HCT116 (cell line): ENCODE results near the gene DLG4. TPM values are rescaled to one million over a fixed set of nuclear protein-coding genes. Genes with fewer than 3 reads are reported as not detected.
A peak's percentile ranks its signal among the peaks of the same experiment; 100 is the strongest.

ENCODE experiments used
- ATAC-seq: fragments of 200-7000 bp; cut with Tn5 transposase; 2 replicates; pipeline ENCODE4 v1.9.1; 2020; ENCODE audit warnings: mild to moderate bottlenecking, moderate library complexity
- BruUV-seq: library from RNA; stranded (reverse); fragments of 400-500 nt; replicated peaks from 2 replicates; lab custom pipeline; 2021; lab: Mats Ljungman, UMichigan
- CTCF ChIA-PET: fragments of 300-600 bp; sonication (Branson Sonifier 250); formaldehyde crosslinking; loops from one replicate; lab custom pipeline; 2021; ENCODE audit warnings: antibody characterized with exemption; lab: Charles Lee
- POLR2A ChIA-PET: fragments of 300-600, 350-600 bp; sonication (Branson Sonifier 250); formaldehyde crosslinking; loops from one replicate; lab custom pipeline; 2021; ENCODE audit warnings: antibody characterized with exemption; lab: Charles Lee
- RAD21 ChIA-PET, 2 experiments: fragments of 300-600 bp; sonication (Branson Sonifier 250); formaldehyde crosslinking; loops; one replicate each; lab custom pipeline; 2023; ENCODE audit warnings: low total read pairs in 2 of 2; ENCODE audit not compliant: uncharacterized antibody in 2 of 2, unreplicated experiment in 2 of 2, low non-redundant PET in 1 of 2; lab: Charles Lee
- DNase-seq: peaks from one replicate; pipeline ENCODE4 v3.0.0-alpha.2; 2010; ENCODE audit warnings: low read depth, low spot score
- H2AFZ ChIP-seq: fragments of 200-600 bp; shearing (Covaris generic), sonication (generic); 2 replicates; pipeline ENCODE4 v1.6.1; 2017; ENCODE audit warnings: low read depth, mixed run types, mixed read lengths, antibody characterized with exemption, low read length; ENCODE audit not compliant: poor library complexity, severe bottlenecking
- H3K27ac ChIP-seq: 2 replicates; pipeline ENCODE4 v1.5.1; 2012; ENCODE audit warnings: low read depth, low read length
- H3K27me3 ChIP-seq: fragments of 200-600 bp; sonication (generic); 2 replicates; pipeline ENCODE4 v1.6.1; 2016; ENCODE audit warnings: mixed run types, low read length, mixed read lengths; ENCODE audit not compliant: insufficient read depth
- H3K36me3 ChIP-seq, 2 experiments: fragments of 200-500 bp in 1 of 2; fragments of 200-600 bp in 1 of 2; sonication (Bioruptor generic) in 1 of 2; sonication (generic) in 1 of 2; 2 replicates each; pipeline versions ENCODE4 v1.5.1 to v1.6.1; 2014 to 2016; ENCODE audit warnings: low read length in 2 of 2, inconsistent platforms in 1 of 2, mixed read lengths in 1 of 2, mixed run types in 1 of 2; ENCODE audit not compliant: insufficient read depth in 2 of 2, control insufficient read depth in 1 of 2
- H3K4me1 ChIP-seq, 2 experiments: fragments of 200-600 bp in 1 of 2; sonication (generic) in 1 of 2; 2 replicates each; pipeline versions ENCODE4 v1.5.1 to v1.6.1; 2012 to 2017; ENCODE audit warnings: low read length in 2 of 2, inconsistent platforms in 1 of 2, mild to moderate bottlenecking in 1 of 2, mixed read lengths in 1 of 2, mixed run types in 1 of 2, moderate library complexity in 1 of 2; ENCODE audit not compliant: insufficient read depth in 2 of 2, control insufficient read depth in 1 of 2
- H3K4me2 ChIP-seq: fragments of 200-600 bp; sonication (generic); 2 replicates; pipeline ENCODE4 v1.6.1; 2017; ENCODE audit warnings: mixed run types, low read length, mixed read lengths
- H3K4me3 ChIP-seq, 2 experiments: fragments of 200-600 bp in 1 of 2; sonication (generic) in 1 of 2; replicated peaks in 1 of 2; 2 replicates each; pipeline ENCODE4 v1.5.1; 2011 to 2016; ENCODE audit warnings: low read length in 2 of 2, control low read depth in 1 of 2, low read depth in 1 of 2, mild to moderate bottlenecking in 1 of 2, mixed read lengths in 1 of 2, mixed run types in 1 of 2
- H3K79me2 ChIP-seq: fragments of 200-600 bp; sonication (generic); 2 replicates; pipeline ENCODE4 v1.6.1; 2017; ENCODE audit warnings: mild to moderate bottlenecking, mixed run types, low read length, moderate library complexity, mixed read lengths; ENCODE audit not compliant: insufficient read depth
- H3K9ac ChIP-seq: fragments of 200-600 bp; sonication (generic); 2 replicates; pipeline ENCODE4 v1.6.1; 2016; ENCODE audit warnings: low read length, mixed read lengths
- H3K9me2 ChIP-seq: fragments of 200-600 bp; sonication (generic), shearing (Covaris generic); 2 replicates; pipeline ENCODE4 v1.6.1; 2017; ENCODE audit warnings: mixed run types, mild to moderate bottlenecking, moderate library complexity; ENCODE audit not compliant: insufficient read depth
- H3K9me3 ChIP-seq, 2 experiments: fragments of 200-500 bp in 1 of 2; fragments of 200-600 bp in 1 of 2; sonication (Bioruptor generic) in 1 of 2; sonication (generic) in 1 of 2; 2 replicates each; pipeline ENCODE4 v1.6.1; 2014 to 2017; ENCODE audit warnings: low read length in 2 of 2, mixed read lengths in 2 of 2, inconsistent platforms in 1 of 2, low read depth in 1 of 2, mild to moderate bottlenecking in 1 of 2, mixed run types in 1 of 2, moderate library complexity in 1 of 2; ENCODE audit not compliant: control insufficient read depth in 1 of 2, insufficient read depth in 1 of 2
- H4K20me1 ChIP-seq: fragments of 200-600 bp; sonication (generic), shearing (Covaris generic); 2 replicates; pipeline ENCODE4 v1.6.1; 2017; ENCODE audit warnings: mixed run types, mild to moderate bottlenecking, moderate library complexity; ENCODE audit not compliant: insufficient read depth
- ATF3 ChIP-seq: IDR thresholded peaks from 2 replicates; pipeline ENCODE4 v1.6.1; 2012
- CBX3 ChIP-seq: IDR thresholded peaks from 2 replicates; pipeline ENCODE4 v1.6.1; 2012; ENCODE audit warnings: low read depth
- EGR1 ChIP-seq: IDR thresholded peaks from 2 replicates; pipeline ENCODE4 v1.6.1; 2012; ENCODE audit warnings: low read depth
- EZH2phosphoT487 ChIP-seq: fragments of 200-600 bp; IDR thresholded peaks from 2 replicates; pipeline ENCODE4 v1.6.1; 2018; ENCODE audit warnings: antibody characterized with exemption, borderline replicate concordance
- FOSL1 ChIP-seq: IDR thresholded peaks from 2 replicates; pipeline ENCODE4 v1.6.1; 2012; ENCODE audit warnings: low read depth
- POLR2AphosphoS5 ChIP-seq: IDR thresholded peaks from 2 replicates; pipeline ENCODE4 v1.6.1; 2011; ENCODE audit warnings: mild to moderate bottlenecking, low read depth, low read length, moderate library complexity
- RAD21 ChIP-seq: IDR thresholded peaks from 2 replicates; pipeline ENCODE4 v1.6.1; 2012; ENCODE audit warnings: low read depth, mild to moderate bottlenecking
- SIN3A ChIP-seq: IDR thresholded peaks from 2 replicates; pipeline ENCODE4 v1.6.1; 2012; ENCODE audit warnings: low read depth
- SP1 ChIP-seq: IDR thresholded peaks from 2 replicates; pipeline ENCODE4 v1.6.1; 2012; ENCODE audit warnings: low read depth
- YY1 ChIP-seq: IDR thresholded peaks from 2 replicates; pipeline ENCODE4 v1.6.1; 2011; ENCODE audit warnings: low read length, low read depth, moderate library complexity, mild to moderate bottlenecking; ENCODE audit not compliant: insufficient replicate concordance; ENCODE audit errors: extremely low read depth
- ZFX ChIP-seq: fragments of 450-650 bp; IDR thresholded peaks from 2 replicates; pipeline ENCODE4 v1.6.1; 2017
- intact Hi-C: fragments of 100-400 bp; cut with micrococcal nuclease; formaldehyde crosslinking; loops from 2 replicates; pipeline ENCODE4 v1.10.0; 2022
- total RNA-seq: library from RNA; stranded (reverse); gene quantifications from one replicate; pipeline ENCODE4 v1.2.1, GENCODE V29; 2021; ENCODE audit not compliant: unreplicated experiment

The DLG4 gene
- total RNA-seq, 1 experiment from 2014 or later, result 15.0 TPM

GRCh38 chr17:7207120-7208001, 12.3 kb downstream of the DLG4 start (continued):
- TF ChIP-seq YY1 (no peak), FOSL1 (no peak)

- Histone ChIP-seq H2AFZ (no peak overlapping the region), H3K27me3 (no peaks in the 10 kb centered on the region), H3K27ac (no peak overlapping the region), H3K4me2 (peak overlapping the region; percentile 71), H3K9me2 (no peaks in the 10 kb centered on the region), H3K36me3 (no peaks in the 10 kb centered on the region), H3K79me2 (no peaks in the 10 kb centered on the region), H3K4me1 (peaks cover 4 to 18% of the 10 kb centered on the region in 2 experiments; a peak in 3 of 4 replicates), H3K4me3 (no peak overlapping the region; a peak in 1 of 4 replicates), H3K9ac (peak overlapping the region; percentile 34; the same call in 1 of the 2 replicates), H4K20me1 (no peaks in the 10 kb centered on the region), H3K9me3 (no peaks in the 10 kb centered on the region)
- ChIA-PET CTCF (no interaction called here), POLR2A (no interaction called here), RAD21 (no interaction called here)
- no peak for TF ChIP-seq EGR1
- no peak for TF ChIP-seq SIN3A
- no peak for TF ChIP-seq POLR2AphosphoS5
- TF ChIP-seq RAD21, result no peak
- TF ChIP-seq ATF3, result no peak
- no peak for TF ChIP-seq FOSL1
- TF ChIP-seq SP1, result no peak
- TF ChIP-seq CBX3, result no peak
- no peak for TF ChIP-seq EZH2phosphoT487
- no peak for TF ChIP-seq ZFX
- DNase-seq, result no peak
- ATAC-seq, result no peak
- intact Hi-C loops, result no loop called here
- BruUV-seq, result no TSS peak
Measured at GRCh38 chr17:7205561-7205960, 14.1 kb downstream of the DLG4 start.
